HFFc6 (cell line): Measurements from ENCODE around the gene NBEAL2. TPM values are rescaled to one million over a fixed set of nuclear protein-coding genes. Genes with fewer than 3 reads are reported as not detected.
A peak's percentile ranks its signal among the peaks of the same experiment; 100 is the strongest.

Source experiments
- DNase-seq: peaks from one replicate; pipeline ENCODE4 v3.0.0-alpha.2; 2018
- H3K27ac Mint-ChIP-seq: 2 replicates; pipeline ENCODE4 v1.8.0; 2020; ENCODE audit warnings: mild to moderate bottlenecking, mixed read lengths
- H3K27me3 Mint-ChIP-seq: 2 replicates; pipeline ENCODE4 v1.8.0; 2021; ENCODE audit warnings: mild to moderate bottlenecking, moderate library complexity, mixed read lengths; ENCODE audit not compliant: insufficient read depth
- H3K36me3 Mint-ChIP-seq: 2 replicates; pipeline ENCODE4 v1.8.0; 2021; ENCODE audit warnings: low read depth, mixed read lengths
- H3K4me1 Mint-ChIP-seq: 2 replicates; pipeline ENCODE4 v1.8.0; 2020; ENCODE audit warnings: low read depth, mixed read lengths
- H3K4me3 Mint-ChIP-seq: 2 replicates; pipeline ENCODE4 v1.8.0; 2020; ENCODE audit warnings: mild to moderate bottlenecking, moderate library complexity, mixed read lengths
- H3K9me3 Mint-ChIP-seq: 2 replicates; pipeline ENCODE4 v1.8.0; 2020; ENCODE audit warnings: mild to moderate bottlenecking, mixed read lengths
- CTCF ChIP-seq: fragments of 200-600 bp; sonication (generic); IDR thresholded peaks from 2 replicates; pipeline ENCODE4 v1.5.0; 2021; ENCODE audit warnings: antibody characterized with exemption, mild to moderate bottlenecking
- total RNA-seq, 6 experiments: library from RNA; stranded (reverse); fragmentation: NEBNext Ultra II Directional; extraction: Animal tissue kit (Norgen Biotek cat#: 25700); gene quantifications; 2 replicates in 1 of 6; 3 replicates in 5 of 6; pipeline ENCODE4 v1.2.3, GENCODE V29; 2021

The NBEAL2 gene
- total RNA-seq, 6 experiments from 2014 or later = 5.3 to 7.6 (median 5.8) TPM

- peaks cover 13% of the 10 kb centered on the region for H3K27me3 Mint-ChIP-seq
- no peaks in the 10 kb centered on the region for H3K9me3 Mint-ChIP-seq
- peak overlapping the region; percentile 75 for H3K4me3 Mint-ChIP-seq
- H3K36me3 Mint-ChIP-seq = peaks cover 10% of the 10 kb centered on the region; the same call in 1 of the 2 replicates
- TF ChIP-seq CTCF = no peak
- no peak for DNase-seq
- peaks cover 2% of the 10 kb centered on the region; the same call in 1 of the 2 replicates for H3K4me1 Mint-ChIP-seq
- peak overlapping the region; percentile 84 for H3K27ac Mint-ChIP-seq
Observed at GRCh38 chr3:47010111-47010712, 30.7 kb downstream of the NBEAL2 start.

GRCh38 chr3:47010910-47011309, 31.4 kb downstream of the NBEAL2 start:
- Mint-ChIP-seq H3K27me3 (peaks cover 13% of the 10 kb centered on the region), H3K36me3 (peaks cover 15% of the 10 kb centered on the region; the same call in 1 of the 2 replicates), H3K27ac (peak overlapping the region; percentile 84; the same call in 1 of the 2 replicates), H3K9me3 (no peaks in the 10 kb centered on the region), H3K4me3 (no peak overlapping the region; the same call in 1 of the 2 replicates), H3K4me1 (peaks cover 7% of the 10 kb centered on the region)
- no peak for TF ChIP-seq CTCF
- DNase-seq = no peak

GRCh38 chr3:47011371-47011770, 31.9 kb downstream of the NBEAL2 start:
- H3K4me1 Mint-ChIP-seq = peaks cover 11% of the 10 kb centered on the region
- no peaks in the 10 kb centered on the region for H3K9me3 Mint-ChIP-seq
- peak overlapping the region; percentile 0; the same call in 1 of the 2 replicates for H3K27ac Mint-ChIP-seq
- TF ChIP-seq CTCF = no peak
- no peak overlapping the region for H3K4me3 Mint-ChIP-seq
- DNase-seq = no peak
- H3K27me3 Mint-ChIP-seq = peaks cover 13% of the 10 kb centered on the region
- peaks cover 18% of the 10 kb centered on the region; the same call in 1 of the 2 replicates for H3K36me3 Mint-ChIP-seq

GRCh38 chr3:47012342-47013230, 33.1 kb downstream of the NBEAL2 start:
- TF ChIP-seq CTCF = no peak
- no peak for DNase-seq
- peaks cover 24% of the 10 kb centered on the region for H3K4me1 Mint-ChIP-seq
- H3K27ac Mint-ChIP-seq = no peak overlapping the region
- H3K27me3 Mint-ChIP-seq = peaks cover 15% of the 10 kb centered on the region
- no peaks in the 10 kb centered on the region for H3K9me3 Mint-ChIP-seq
- no peak overlapping the region for H3K4me3 Mint-ChIP-seq
- H3K36me3 Mint-ChIP-seq = peaks cover 26% of the 10 kb centered on the region; the same call in 1 of the 2 replicates

GRCh38 chr3:47013231-47013630, 33.8 kb downstream of the NBEAL2 start:
- peaks cover 30% of the 10 kb centered on the region for H3K4me1 Mint-ChIP-seq
- no peaks in the 10 kb centered on the region for H3K9me3 Mint-ChIP-seq
- no peak overlapping the region for H3K4me3 Mint-ChIP-seq
- peaks cover 26% of the 10 kb centered on the region; the same call in 1 of the 2 replicates for H3K36me3 Mint-ChIP-seq
- DNase-seq = no peak
- no peak overlapping the region for H3K27ac Mint-ChIP-seq
- H3K27me3 Mint-ChIP-seq = peaks cover 15% of the 10 kb centered on the region
- no peak for TF ChIP-seq CTCF
